HepG2 (cell line): Measurements from ENCODE around the gene PPP4C. TPM values are rescaled to one million over a fixed set of nuclear protein-coding genes. Genes with fewer than 3 reads are reported as not detected.

ENCODE experiments used
- AFF4 ChIP-seq: sonication (generic); formaldehyde crosslinking; IDR thresholded peaks from 2 replicates; pipeline ENCODE4 v1.4.0; 2020; ENCODE audit warnings: missing genetic modification reagents
- DR1 ChIP-seq: sonication (generic); formaldehyde crosslinking; IDR thresholded peaks from 2 replicates; pipeline ENCODE4 v1.8.0; 2021; ENCODE audit warnings: mild to moderate bottlenecking, missing genetic modification reagents, inconsistent platforms
- FOXA3 ChIP-seq: IDR thresholded peaks from 2 replicates; pipeline ENCODE4 v1.6.1; 2016; ENCODE audit warnings: missing genetic modification reagents, missing compliant biosample characterization
- FOXP4 ChIP-seq: sonication (generic); formaldehyde crosslinking; IDR thresholded peaks from 2 replicates; pipeline ENCODE4 v1.4.0; 2020; ENCODE audit warnings: missing genetic modification reagents
- HMGA1 ChIP-seq: sonication (generic); formaldehyde crosslinking; conservative IDR thresholded peaks from 2 replicates; pipeline ENCODE4 v1.4.0; 2020; ENCODE audit warnings: missing genetic modification reagents
- NR0B2 ChIP-seq: sonication (generic); formaldehyde crosslinking; IDR thresholded peaks from 2 replicates; pipeline ENCODE4 v1.4.0; 2020; ENCODE audit warnings: mild to moderate bottlenecking, missing genetic modification reagents
- PREB ChIP-seq: sonication (generic); formaldehyde crosslinking; IDR thresholded peaks from 2 replicates; pipeline ENCODE4 v1.4.0; 2020; ENCODE audit warnings: missing genetic modification reagents
- RFXAP ChIP-seq: sonication (generic); formaldehyde crosslinking; IDR thresholded peaks from 2 replicates; pipeline ENCODE4 v1.4.0; 2020; ENCODE audit warnings: missing genetic modification reagents, borderline replicate concordance
- RNF219 ChIP-seq: sonication (generic); formaldehyde crosslinking; IDR thresholded peaks from 2 replicates; pipeline ENCODE4 v1.5.0; 2020; ENCODE audit warnings: mild to moderate bottlenecking, missing genetic modification reagents
- SOX6 ChIP-seq, 2 experiments: fragments of 450-650 bp in 1 of 2; sonication (generic) in 1 of 2; formaldehyde crosslinking in 1 of 2; IDR thresholded peaks; 2 replicates each; pipeline versions ENCODE4 v1.4.0 to v1.6.1; 2017 to 2020; ENCODE audit warnings: antibody characterized with exemption in 1 of 2, mild to moderate bottlenecking in 1 of 2, missing genetic modification reagents in 1 of 2
- STAT6 ChIP-seq: sonication (generic); formaldehyde crosslinking; IDR thresholded peaks from 2 replicates; pipeline ENCODE4 v1.4.0; 2020; ENCODE audit warnings: missing genetic modification reagents, mild to moderate bottlenecking, borderline replicate concordance
- ZNF17 ChIP-seq: sonication (generic); formaldehyde crosslinking; IDR thresholded peaks from 2 replicates; pipeline ENCODE4 v1.5.0; 2020; ENCODE audit warnings: mild to moderate bottlenecking, missing genetic modification reagents
- ZNF773 ChIP-seq: sonication (generic); formaldehyde crosslinking; IDR thresholded peaks from 2 replicates; pipeline ENCODE4 v1.4.0; 2020; ENCODE audit warnings: missing genetic modification reagents, borderline replicate concordance
- ZNF850 ChIP-seq: sonication (generic); formaldehyde crosslinking; conservative IDR thresholded peaks from 2 replicates; pipeline ENCODE4 v1.9.0; 2021; ENCODE audit warnings: mild to moderate bottlenecking, missing genetic modification reagents
- ZZZ3 ChIP-seq: sonication (generic); formaldehyde crosslinking; IDR thresholded peaks from 2 replicates; pipeline ENCODE4 v1.4.0; 2020; ENCODE audit warnings: missing genetic modification reagents, mild to moderate bottlenecking, borderline replicate concordance
- polyA plus RNA-seq, 8 experiments: library from polyadenylated mRNA; depleted of rRNA in 3 of 8; stranded (reverse) in 7 of 8; unstranded in 1 of 8; fragments of >200 nt; fragmentation: Illumina TruSeq in 4 of 8; extraction: Trizol in 4 of 8; gene quantifications; 2 replicates each; pipeline versions ENCODE4 v1.2.1 to v1.2.3, GENCODE V29; 2011 to 2016; ENCODE audit warnings: low read depth in 4 of 8, missing spikeins in 1 of 8, mixed read lengths in 1 of 8; ENCODE audit not compliant: insufficient read depth in 1 of 8
- total RNA-seq, 5 experiments: library from RNA; depleted of rRNA; stranded (reverse); fragments of >200 nt; fragmentation: Illumina TruSeq; extraction: Trizol; gene quantifications; 2 replicates each; pipeline ENCODE4 v1.2.3, GENCODE V29; 2016; ENCODE audit warnings: low read depth in 1 of 5

PPP4C gene
- total and polyA plus RNA-seq, 2 of the 13 experiments (the other 11 are each of a cell fraction or from before 2014, with no cell fraction given), result 176 to 220 TPM

- TF ChIP-seq FOXP4 (CRISPR knock-in tag), result 0 out of 2 replicates have a peak, but pooled peaks have one; percentile 23
- TF ChIP-seq RNF219, result no peak
- no peak for TF ChIP-seq ZNF850 (CRISPR knock-in tag)
- no peak for TF ChIP-seq DR1 (CRISPR knock-in tag)
- TF ChIP-seq RFXAP (CRISPR knock-in tag), result peak; percentile 44; the same call in 1 of the 2 replicates
- no peak for TF ChIP-seq ZNF773 (CRISPR knock-in tag)
- no peak for TF ChIP-seq FOXA3 (CRISPR knock-in tag)
- TF ChIP-seq ZNF17 (CRISPR knock-in tag), result no peak
- TF ChIP-seq NR0B2 (CRISPR knock-in tag), result no peak
- TF ChIP-seq SOX6 (IDR thresholded peaks at IDR 0.05), result no peak
- TF ChIP-seq SOX6 (CRISPR knock-in tag; IDR thresholded peaks at IDR 0.05), result no peak
- TF ChIP-seq PREB (CRISPR knock-in tag), result 0 out of 2 replicates have a peak, but pooled peaks have one; percentile 45
- no peak for TF ChIP-seq ZZZ3
- TF ChIP-seq STAT6 (CRISPR knock-in tag), result no peak
- no peak for TF ChIP-seq HMGA1 (CRISPR knock-in tag)
- peak; percentile 55; the same call in 1 of the 2 replicates for TF ChIP-seq AFF4 (CRISPR knock-in tag)
These were observed 12.4 kb upstream of the PPP4C start (continued) for GRCh38 chr16:30063278-30063892.
